ENCODE results near the gene SPECC1L. TPM values are rescaled to one million over a fixed set of nuclear protein-coding genes. Genes with fewer than 3 reads are reported as not detected.

The SPECC1L gene
- total RNA-seq, 1 experiment from 2014 or later = 52.2 TPM

GRCh38 chr22:24434471-24435322 lies 164.1 kb downstream of the SPECC1L start:
- intact Hi-C loops (cut with micrococcal nuclease; ENCODE audit: unreplicated experiment) = no loop called here
- Mint-ChIP-seq H3K27me3 (ENCODE audit: unreplicated experiment) (no peaks in the 10 kb centered on the region), H3K4me1 (ENCODE audit: low read depth, unreplicated experiment) (peaks cover 15% of the 10 kb centered on the region)

GRCh38 chr22:24435323-24435645 lies 164.7 kb downstream of the SPECC1L start:
- H3K9me3 Mint-ChIP-seq (ENCODE audit: low read depth, unreplicated experiment) = no peaks in the 10 kb centered on the region
- H3K27ac Mint-ChIP-seq (ENCODE audit: unreplicated experiment) = no peak overlapping the region
- H3K36me3 Mint-ChIP-seq (ENCODE audit: insufficient read depth, unreplicated experiment) = peaks cover 9% of the 10 kb centered on the region
- TF ChIP-seq CTCF (IDR thresholded peaks at IDR 0.05; ENCODE audit: unreplicated experiment) = no peak
- H3K4me1 Mint-ChIP-seq (ENCODE audit: low read depth, unreplicated experiment) = peaks cover 15% of the 10 kb centered on the region
- no peak for DNase-seq
- no TSS peak for BruUV-seq (replicated peaks)
- CTCF ChIA-PET = interaction anchor here (0.7 to 1.8 kb wide), 2 partner anchors 12 to 88 kb away, joined by 3 to 6 read pairs; no protein-coding TSS in a partner anchor
- H3K27me3 Mint-ChIP-seq (ENCODE audit: unreplicated experiment) = no peaks in the 10 kb centered on the region
- H3K4me3 Mint-ChIP-seq (ENCODE audit: low read depth, unreplicated experiment) = no peak overlapping the region
- intact Hi-C loops (cut with micrococcal nuclease; ENCODE audit: unreplicated experiment) = no loop called here

More at GRCh38 chr22:24434471-24435322, 164.1 kb downstream of the SPECC1L start:
- TF ChIP-seq CTCF (IDR thresholded peaks at IDR 0.05; ENCODE audit: unreplicated experiment) = no peak
- H3K27ac Mint-ChIP-seq (ENCODE audit: unreplicated experiment) = no peak overlapping the region
- CTCF ChIA-PET = interaction anchor here (0.7 to 1.8 kb wide), 2 partner anchors 11 to 89 kb away, joined by 3 to 6 read pairs; no protein-coding TSS in a partner anchor
- no peaks in the 10 kb centered on the region for H3K9me3 Mint-ChIP-seq (ENCODE audit: low read depth, unreplicated experiment)
- H3K36me3 Mint-ChIP-seq (ENCODE audit: insufficient read depth, unreplicated experiment) = peaks cover 9% of the 10 kb centered on the region
- no peak for DNase-seq
- no TSS peak for BruUV-seq (replicated peaks)
- H3K4me3 Mint-ChIP-seq (ENCODE audit: low read depth, unreplicated experiment) = no peak overlapping the region

- Mint-ChIP-seq H3K27ac (ENCODE audit: unreplicated experiment) (no peak overlapping the region), H3K27me3 (ENCODE audit: unreplicated experiment) (no peaks in the 10 kb centered on the region), H3K4me3 (ENCODE audit: low read depth, unreplicated experiment) (no peak overlapping the region), H3K4me1 (ENCODE audit: low read depth, unreplicated experiment) (peaks cover 15% of the 10 kb centered on the region), H3K36me3 (ENCODE audit: insufficient read depth, unreplicated experiment) (peaks cover 9% of the 10 kb centered on the region), H3K9me3 (ENCODE audit: low read depth, unreplicated experiment) (no peaks in the 10 kb centered on the region)
- no peak for TF ChIP-seq CTCF (IDR thresholded peaks at IDR 0.05; ENCODE audit: unreplicated experiment)
- BruUV-seq (replicated peaks) = no TSS peak
- CTCF ChIA-PET = interaction anchor here (0.7 to 1.8 kb wide), 2 partner anchors 12 to 88 kb away, joined by 3 to 6 read pairs; no protein-coding TSS in a partner anchor
- intact Hi-C loops (cut with micrococcal nuclease; ENCODE audit: unreplicated experiment) = no loop called here
- DNase-seq = no peak
Measured at GRCh38 chr22:24435861-24436371, 165.3 kb downstream of the SPECC1L start.

- Mint-ChIP-seq H3K9me3 (ENCODE audit: low read depth, unreplicated experiment) (no peaks in the 10 kb centered on the region), H3K27me3 (ENCODE audit: unreplicated experiment) (no peaks in the 10 kb centered on the region)
- intact Hi-C loops (cut with micrococcal nuclease; ENCODE audit: unreplicated experiment) = no loop called here
Measured at GRCh38 chr22:24436553-24436952, 165.9 kb downstream of the SPECC1L start.

More at GRCh38 chr22:24436553-24436952, 165.9 kb downstream of the SPECC1L start:
- Mint-ChIP-seq H3K4me3 (ENCODE audit: low read depth, unreplicated experiment) (no peak overlapping the region), H3K4me1 (ENCODE audit: low read depth, unreplicated experiment) (peaks cover 15% of the 10 kb centered on the region), H3K36me3 (ENCODE audit: insufficient read depth, unreplicated experiment) (peaks cover 9% of the 10 kb centered on the region), H3K27ac (ENCODE audit: unreplicated experiment) (no peak overlapping the region)
- no peak for TF ChIP-seq CTCF (IDR thresholded peaks at IDR 0.05; ENCODE audit: unreplicated experiment)
- BruUV-seq (replicated peaks) = no TSS peak
- CTCF ChIA-PET = no interaction called here
- no peak for DNase-seq

Measured in Calu3 (cell line).